Measurements from ENCODE around the gene FAM83F. TPM values are rescaled to one million over a fixed set of nuclear protein-coding genes. Genes with fewer than 3 reads are reported as not detected.
A peak's percentile ranks its signal among the peaks of the same experiment; 100 is the strongest.

FAM83F gene
- total RNA-seq, 1 experiment from 2014 or later, result 8.1 TPM

DNA sequence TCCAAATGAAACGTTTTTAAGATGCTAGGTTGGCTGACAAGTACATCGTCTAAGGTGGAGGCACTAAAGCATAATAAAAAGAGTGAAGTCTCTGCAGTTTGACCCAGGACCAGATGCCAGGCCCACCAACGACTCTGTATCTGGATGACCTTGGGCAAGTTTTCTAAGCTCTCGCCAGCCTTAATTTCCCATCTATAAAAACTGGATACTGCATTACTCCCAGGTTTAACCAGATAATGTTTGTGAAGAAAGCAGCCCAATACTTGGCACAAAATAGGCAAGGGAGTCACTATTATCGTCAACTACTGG is 49.0 kb downstream of the FAM83F start:
- no peak for DNase-seq
- peak overlapping the region; percentile 94 for H2AFZ ChIP-seq
- peaks cover 9% of the 10 kb centered on the region; the same call in 1 of the 2 replicates for H3F3A ChIP-seq (ENCODE audit: insufficient read depth, low read depth)
- intact Hi-C loops (cut with micrococcal nuclease; ENCODE audit: unreplicated experiment), result loop anchor here (1.0 to 2.0 kb wide), 3 partner anchors 113 to 303 kb away; partner anchors contain the start of genes ADSL and TNRC6B
- peak overlapping the region; percentile 86 for H3K4me2 ChIP-seq
- peaks cover 29% of the 10 kb centered on the region for H3K4me1 ChIP-seq (replicated peaks; ENCODE audit: insufficient read depth)
- TSS peak; percentile 85 for BruUV-seq (replicated peaks)
- peaks cover 19% of the 10 kb centered on the region for H4K20me1 ChIP-seq (ENCODE audit: insufficient read depth)
- H3K27ac ChIP-seq, result peak overlapping the region; percentile 46
- H3K79me2 ChIP-seq (ENCODE audit: low read depth), result peaks cover 32% of the 10 kb centered on the region
- no peaks in the 10 kb centered on the region for H3K9me3 ChIP-seq (ENCODE audit: insufficient read depth, low read depth)
- POLR2A ChIA-PET (ENCODE audit: unreplicated experiment), result interaction anchor here (0.6 to 1.6 kb wide), 8 partner anchors 134 to 1330 kb away, joined by 3 to 25 read pairs (median 6); partner anchors contain the start of genes RPL3, RPS19BP1, TNRC6B and XPNPEP3
- H3K9me2 ChIP-seq (ENCODE audit: insufficient read depth), result no peaks in the 10 kb centered on the region
- no peaks in the 10 kb centered on the region for H3K36me3 ChIP-seq (ENCODE audit: low read depth)
- CTCF ChIA-PET, result interaction anchor here (0.5 to 0.6 kb wide), 2 partner anchors 604 to 1275 kb away, joined by 3 read pairs; no protein-coding TSS in a partner anchor
- peak overlapping the region; percentile 65 for H3K4me3 ChIP-seq
- no peaks in the 10 kb centered on the region; the same call in 1 of the 2 replicates for H3K27me3 ChIP-seq (ENCODE audit: insufficient read depth, low read depth)
- TF ChIP-seq, protein P1, sequence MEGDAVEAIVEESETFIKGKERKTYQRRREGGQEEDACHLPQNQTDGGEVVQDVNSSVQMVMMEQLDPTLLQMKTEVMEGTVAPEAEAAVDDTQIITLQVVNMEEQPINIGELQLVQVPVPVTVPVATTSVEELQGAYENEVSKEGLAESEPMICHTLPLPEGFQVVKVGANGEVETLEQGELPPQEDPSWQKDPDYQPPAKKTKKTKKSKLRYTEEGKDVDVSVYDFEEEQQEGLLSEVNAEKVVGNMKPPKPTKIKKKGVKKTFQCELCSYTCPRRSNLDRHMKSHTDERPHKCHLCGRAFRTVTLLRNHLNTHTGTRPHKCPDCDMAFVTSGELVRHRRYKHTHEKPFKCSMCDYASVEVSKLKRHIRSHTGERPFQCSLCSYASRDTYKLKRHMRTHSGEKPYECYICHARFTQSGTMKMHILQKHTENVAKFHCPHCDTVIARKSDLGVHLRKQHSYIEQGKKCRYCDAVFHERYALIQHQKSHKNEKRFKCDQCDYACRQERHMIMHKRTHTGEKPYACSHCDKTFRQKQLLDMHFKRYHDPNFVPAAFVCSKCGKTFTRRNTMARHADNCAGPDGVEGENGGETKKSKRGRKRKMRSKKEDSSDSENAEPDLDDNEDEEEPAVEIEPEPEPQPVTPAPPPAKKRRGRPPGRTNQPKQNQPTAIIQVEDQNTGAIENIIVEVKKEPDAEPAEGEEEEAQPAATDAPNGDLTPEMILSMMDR (conservative IDR thresholded peaks at IDR 0.05), result no peak
- TF ChIP-seq EZH2 (IDR thresholded peaks at IDR 0.05; ENCODE audit: low read depth), result no peak

DNA sequence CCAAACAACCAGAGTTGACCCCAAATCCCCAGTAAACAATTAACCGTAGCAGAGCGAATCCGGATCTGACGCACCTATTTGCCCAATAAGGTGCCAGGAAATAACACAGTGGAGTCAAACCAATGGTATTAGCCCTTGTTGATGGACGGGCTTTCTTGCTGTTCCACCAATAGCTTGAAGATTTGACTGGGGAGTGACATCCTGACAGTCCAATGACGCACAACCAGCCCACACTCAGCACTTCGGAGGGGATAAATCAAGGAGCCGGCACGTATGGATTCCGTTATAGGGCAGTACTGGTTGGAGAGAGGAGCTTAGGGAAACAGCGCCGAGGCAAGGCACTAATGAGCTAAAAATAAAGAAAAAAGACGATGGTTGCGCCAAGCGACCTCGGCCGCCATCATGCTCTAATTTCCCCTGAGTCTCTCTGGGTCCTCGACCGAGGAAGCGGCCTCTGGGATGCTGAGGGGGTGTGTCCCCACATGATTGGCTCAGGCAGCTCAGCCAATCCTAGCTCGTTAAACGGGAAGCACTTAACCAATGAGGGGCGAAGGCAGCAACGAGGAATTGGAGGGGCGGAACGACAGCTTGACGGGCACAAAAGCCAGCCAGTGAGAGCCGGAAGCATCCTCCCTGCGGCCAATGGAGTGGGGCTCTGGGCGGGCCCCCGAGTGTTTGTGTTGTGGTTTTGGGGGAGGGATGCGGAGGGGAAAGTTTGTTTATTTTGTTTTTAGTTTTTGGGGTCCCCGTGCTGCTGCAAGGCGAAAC is 49.5 kb downstream of the FAM83F start:
- peak; percentile 99 for DNase-seq
- intact Hi-C loops (cut with micrococcal nuclease; ENCODE audit: unreplicated experiment), result loop anchor here (1.0 to 2.0 kb wide), 3 partner anchors 112 to 303 kb away; partner anchors contain the start of genes ADSL and TNRC6B
- H3F3A ChIP-seq (ENCODE audit: insufficient read depth, low read depth), result peaks cover 9% of the 10 kb centered on the region; the same call in 1 of the 2 replicates
- H3K4me1 ChIP-seq (replicated peaks; ENCODE audit: insufficient read depth), result peaks cover 29% of the 10 kb centered on the region
- H4K20me1 ChIP-seq (ENCODE audit: insufficient read depth), result peaks cover 24% of the 10 kb centered on the region
- H3K4me3 ChIP-seq, result peak overlapping the region; percentile 65
- TF ChIP-seq, protein P1 (conservative IDR thresholded peaks at IDR 0.05), result no peak
- no peak for TF ChIP-seq EZH2 (IDR thresholded peaks at IDR 0.05; ENCODE audit: low read depth)
- ChIA-PET POLR2A (ENCODE audit: unreplicated experiment) (interaction anchor here (0.5 to 1.6 kb wide), 14 partner anchors 11 to 1815 kb away, joined by 3 to 15 read pairs (median 5); partner anchors contain the start of genes MCHR1, RPL3, TNRC6B and XPNPEP3), CTCF (interaction anchor here (0.5 to 1.2 kb wide), 6 partner anchors 135 to 1276 kb away, joined by 3 read pairs; no protein-coding TSS in a partner anchor)
- BruUV-seq (replicated peaks), result no TSS peak
- H3K27me3 ChIP-seq (ENCODE audit: insufficient read depth, low read depth), result no peaks in the 10 kb centered on the region; the same call in 1 of the 2 replicates
- H3K9me3 ChIP-seq (ENCODE audit: insufficient read depth, low read depth), result no peaks in the 10 kb centered on the region
- peak overlapping the region; percentile 46 for H3K27ac ChIP-seq
- H3K36me3 ChIP-seq (ENCODE audit: low read depth), result no peaks in the 10 kb centered on the region
- peak overlapping the region; percentile 86 for H3K4me2 ChIP-seq
- H3K79me2 ChIP-seq (ENCODE audit: low read depth), result peaks cover 37% of the 10 kb centered on the region
- H3K9me2 ChIP-seq (ENCODE audit: insufficient read depth), result no peaks in the 10 kb centered on the region
- peak overlapping the region; percentile 94 for H2AFZ ChIP-seq
